CD8-positive, alpha-beta memory T cell (primary cell): ENCODE data around the gene RPL23. TPM values are rescaled to one million over a fixed set of nuclear protein-coding genes. Genes with fewer than 3 reads are reported as not detected.

ENCODE experiments used
- CTCF ChIA-PET: fragments of 350-600 bp; sonication (Branson Sonifier 250); formaldehyde crosslinking; loops from one replicate; lab custom pipeline; 2021; ENCODE audit warnings: antibody characterized with exemption; lab: Charles Lee
- POLR2A ChIA-PET: fragments of 350-600 bp; sonication (Branson Sonifier 250); formaldehyde crosslinking; loops from one replicate; lab custom pipeline; 2021; ENCODE audit warnings: antibody characterized with exemption; lab: Charles Lee
- DNase-seq, 5 donors: peaks; one replicate each; pipeline versions ENCODE4 v3.0.0 to v3.0.0-alpha.2; 2020 to 2022; ENCODE audit warnings: mixed read lengths in 1 of 5
- H3K27ac ChIP-seq: one replicate; pipeline ENCODE4 v1.7.0; 2013; ENCODE audit warnings: low read depth, mild to moderate bottlenecking, low read length, moderate library complexity
- H3K27me3 ChIP-seq: 2 replicates; pipeline ENCODE4 v1.7.0; 2013; ENCODE audit warnings: low read length, mild to moderate bottlenecking; ENCODE audit not compliant: insufficient read depth, poor library complexity, severe bottlenecking
- H3K36me3 ChIP-seq: 2 replicates; pipeline ENCODE4 v1.7.0; 2013; ENCODE audit warnings: mild to moderate bottlenecking, low read length, moderate library complexity; ENCODE audit not compliant: insufficient read depth
- H3K4me1 ChIP-seq: 2 replicates; pipeline ENCODE4 v1.7.0; 2013; ENCODE audit warnings: mild to moderate bottlenecking, low read length, moderate library complexity; ENCODE audit not compliant: insufficient read depth
- H3K4me3 ChIP-seq: 2 replicates; pipeline ENCODE4 v1.7.0; 2013; ENCODE audit warnings: mild to moderate bottlenecking, low read length
- H3K9me3 ChIP-seq: 2 replicates; pipeline ENCODE4 v1.7.0; 2013; ENCODE audit warnings: mild to moderate bottlenecking, low read length
- H3K27ac Mint-ChIP-seq, 8 donors: one replicate each; pipeline ENCODE4 v1.8.0; 2020 to 2021; ENCODE audit warnings: mixed read lengths in 8 of 8, mild to moderate bottlenecking in 6 of 8, inconsistent platforms in 3 of 8, moderate library complexity in 3 of 8
- H3K27me3 Mint-ChIP-seq, 2 donors: one replicate each; pipeline ENCODE4 v1.8.0; 2020 to 2021; ENCODE audit warnings: mixed read lengths in 2 of 2, mild to moderate bottlenecking in 1 of 2, moderate library complexity in 1 of 2
- H3K36me3 Mint-ChIP-seq, 3 donors: one replicate each; pipeline ENCODE4 v1.8.0; 2020 to 2021; ENCODE audit warnings: mixed read lengths in 3 of 3, inconsistent platforms in 1 of 3, mild to moderate bottlenecking in 1 of 3
- H3K4me1 Mint-ChIP-seq, 3 donors: one replicate each; pipeline ENCODE4 v1.8.0; 2020 to 2021; ENCODE audit warnings: mixed read lengths in 3 of 3, inconsistent platforms in 1 of 3, mild to moderate bottlenecking in 1 of 3
- H3K4me3 Mint-ChIP-seq, 7 donors: one replicate each; pipeline ENCODE4 v1.8.0; 2020 to 2021; ENCODE audit warnings: mixed read lengths in 7 of 7, mild to moderate bottlenecking in 6 of 7, moderate library complexity in 4 of 7, inconsistent platforms in 2 of 7
- H3K9me3 Mint-ChIP-seq, 5 donors: one replicate each; pipeline ENCODE4 v1.8.0; 2020 to 2022; ENCODE audit warnings: mixed read lengths in 5 of 5, mild to moderate bottlenecking in 3 of 5, moderate library complexity in 2 of 5, inconsistent platforms in 1 of 5
- polyA plus RNA-seq: library from polyadenylated mRNA; unstranded; fragments of 300-500 nt; fragmentation: Illumina TruSeq; gene quantifications from one replicate; pipeline ENCODE4 v1.2.3, GENCODE V29; 2021
- total RNA-seq, 2 experiments: library from RNA; stranded (reverse); gene quantifications; one replicate each; pipeline ENCODE4 v1.2.3, GENCODE V29; 2021

The RPL23 gene
- total and polyA plus RNA-seq, 3 experiments from 2014 or later, result 1,010 to 1,911 (median 1,857) TPM

- no peak overlapping the region for H3K27ac ChIP-seq
- H3K27ac Mint-ChIP-seq, result peak overlapping the region in 4 of 8 donors; percentile 2 to 55 (median 46)
- peaks cover 40% of the 10 kb centered on the region for H3K36me3 ChIP-seq
- H3K4me3 ChIP-seq, result no peak overlapping the region
- no peaks in the 10 kb centered on the region for H3K9me3 Mint-ChIP-seq
- H3K36me3 Mint-ChIP-seq, result peaks cover 0 to 66% (median 20%) of the 10 kb centered on the region in 3 donors
- no peaks in the 10 kb centered on the region for H3K9me3 ChIP-seq
- ChIA-PET CTCF (no interaction called here), POLR2A (interaction anchor here (1.3 kb wide), 1 partner anchor 21 kb away, joined by 3 read pairs; the partner anchor contains the start of gene LASP1)
- H3K27me3 ChIP-seq, result no peaks in the 10 kb centered on the region
- H3K4me1 Mint-ChIP-seq, result peaks cover 38 to 40% (median 39%) of the 10 kb centered on the region in 3 donors
- H3K4me1 ChIP-seq, result peaks cover 29% of the 10 kb centered on the region
- DNase-seq, result no peak
- H3K27me3 Mint-ChIP-seq, result no peaks in the 10 kb centered on the region
- no peak overlapping the region for H3K4me3 Mint-ChIP-seq
Observed at GRCh38 chr17:38848939-38849605, 4.4 kb downstream of the RPL23 start.

GRCh38 chr17:38848557-38848891, 5.0 kb downstream of the RPL23 start:
- CTCF ChIA-PET, result no interaction called here
- POLR2A ChIA-PET, result interaction anchor here (1.3 kb wide), 1 partner anchor 22 kb away, joined by 3 read pairs; the partner anchor contains the start of gene LASP1
- peak overlapping the region in 1 of 8 donors; percentile 2 for H3K27ac Mint-ChIP-seq

DNA sequence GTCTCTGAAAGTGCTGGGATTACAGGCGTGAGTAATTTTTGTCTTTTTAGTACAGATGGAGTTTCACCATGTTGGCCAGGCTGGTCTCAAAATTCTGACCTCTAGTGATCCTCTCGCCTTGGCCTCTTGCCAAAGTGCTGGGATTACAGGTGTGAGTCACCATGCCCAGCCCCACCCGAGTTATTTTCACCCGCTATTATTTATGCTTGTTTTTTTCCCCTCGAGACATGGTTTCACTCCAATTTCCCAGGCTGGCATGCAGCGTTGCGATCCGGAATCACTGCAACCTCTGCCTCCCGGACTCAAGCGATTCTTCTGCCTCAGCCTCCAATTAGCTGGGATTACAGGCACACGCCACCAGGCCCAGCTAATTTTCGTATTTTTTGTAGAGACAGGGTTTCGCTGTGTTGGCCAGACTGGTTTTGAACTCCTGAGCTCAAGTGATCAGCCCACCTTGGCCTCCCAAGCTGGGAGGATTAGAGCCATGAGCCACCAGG, 9.2 kb downstream of the RPL23 start:
- no peaks in the 10 kb centered on the region for H3K27me3 ChIP-seq
- H3K4me3 Mint-ChIP-seq, result no peak overlapping the region
- no peaks in the 10 kb centered on the region for H3K4me1 Mint-ChIP-seq
- ChIA-PET CTCF (no interaction called here), POLR2A (interaction anchor here (0.7 to 1.4 kb wide), 3 partner anchors 9 to 25 kb away, joined by 3 to 4 read pairs (median 4); partner anchors contain the start of genes LASP1 and RPL23)
- no peak overlapping the region for H3K4me3 ChIP-seq
- H3K4me1 ChIP-seq, result no peaks in the 10 kb centered on the region
- H3K36me3 Mint-ChIP-seq, result peaks cover 0 to 24% (median 4%) of the 10 kb centered on the region in 3 donors
- no peaks in the 10 kb centered on the region for H3K27me3 Mint-ChIP-seq
- H3K27ac ChIP-seq, result no peak overlapping the region
- H3K36me3 ChIP-seq, result peaks cover 18% of the 10 kb centered on the region
- H3K27ac Mint-ChIP-seq, result no peak overlapping the region
- no peaks in the 10 kb centered on the region for H3K9me3 ChIP-seq
- no peaks in the 10 kb centered on the region for H3K9me3 Mint-ChIP-seq
- DNase-seq, result no peak

More at GRCh38 chr17:38848557-38848891, 5.0 kb downstream of the RPL23 start:
- DNase-seq, result no peak
- no peaks in the 10 kb centered on the region for H3K27me3 ChIP-seq
- no peak overlapping the region for H3K4me3 ChIP-seq
- Mint-ChIP-seq H3K9me3 (no peaks in the 10 kb centered on the region), H3K4me1 (peaks cover 33 to 35% (median 34%) of the 10 kb centered on the region in 3 donors), H3K27me3 (no peaks in the 10 kb centered on the region), H3K36me3 (peaks cover 0 to 63% (median 20%) of the 10 kb centered on the region in 3 donors), H3K4me3 (no peak overlapping the region)
- H3K36me3 ChIP-seq, result peaks cover 40% of the 10 kb centered on the region
- peaks cover 28% of the 10 kb centered on the region for H3K4me1 ChIP-seq
- H3K9me3 ChIP-seq, result no peaks in the 10 kb centered on the region
- H3K27ac ChIP-seq, result no peak overlapping the region

DNA sequence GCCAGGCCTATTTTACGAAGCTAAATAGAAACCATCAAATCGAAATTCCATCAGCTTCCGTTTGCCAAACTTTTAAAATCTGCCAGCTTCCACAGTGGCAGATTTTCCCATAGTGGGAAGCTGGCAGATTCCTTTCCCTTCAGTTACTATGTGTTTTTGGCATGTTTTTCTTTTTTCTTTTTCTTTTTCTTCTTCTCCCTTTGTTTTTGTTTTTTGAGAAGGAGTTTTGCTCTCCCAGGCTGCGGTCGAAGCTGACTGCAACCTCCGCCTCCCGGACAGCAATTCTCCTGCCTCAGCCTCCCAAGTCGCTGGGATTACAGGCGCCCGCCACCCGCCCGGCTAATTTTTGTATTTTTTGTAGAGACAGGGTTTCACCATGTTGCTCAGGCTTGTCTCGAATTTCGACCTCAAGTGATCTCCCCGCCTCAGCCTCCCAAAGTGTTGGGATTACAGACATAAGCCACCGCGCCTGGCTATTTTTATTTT, 27.7 kb downstream of the RPL23 start:
- DNase-seq, result no peak
- peak overlapping the region; percentile 85 to 100 (median 100) for H3K4me3 Mint-ChIP-seq
- CTCF ChIA-PET, result interaction anchor here (0.7 to 1.7 kb wide), 6 partner anchors 15 to 349 kb away, joined by 3 to 5 read pairs (median 4); partner anchors contain the start of gene RPL23

GRCh38 chr17:38824899-38825761, 28.4 kb downstream of the RPL23 start, which contains the start of gene CWC25:
Gene CWC25 (minus strand): TSS chr17:38825321. CDS start chr17:38825183, 138 bp downstream.
- DNase-seq, result peak; percentile 87 to 98 (median 96)
- peaks cover 17% of the 10 kb centered on the region for H3K4me1 ChIP-seq
- H3K27ac Mint-ChIP-seq, result peak within 1 kb of the TSS; percentile 100
- peaks cover 0 to 7% of the 10 kb centered on the region in 2 donors for H3K27me3 Mint-ChIP-seq
- peak within 1 kb of the TSS; percentile 89 for H3K4me3 ChIP-seq
- peaks cover 14% of the 10 kb centered on the region for H3K36me3 ChIP-seq
- H3K27me3 ChIP-seq, result no peaks in the 10 kb centered on the region
- peaks cover 26 to 39% (median 37%) of the 10 kb centered on the region in 3 donors for H3K4me1 Mint-ChIP-seq
- H3K9me3 ChIP-seq, result no peaks in the 10 kb centered on the region
- H3K4me3 Mint-ChIP-seq, result peak within 1 kb of the TSS; percentile 85 to 100 (median 100)
- CTCF ChIA-PET, result interaction anchor here (0.7 to 1.7 kb wide), 6 partner anchors 15 to 350 kb away, joined by 3 to 5 read pairs (median 4); partner anchors contain the start of gene RPL23
- peak within 1 kb of the TSS; percentile 100 for H3K27ac ChIP-seq
- peaks cover 0 to 4% (median 0%) of the 10 kb centered on the region in 5 donors for H3K9me3 Mint-ChIP-seq
- POLR2A ChIA-PET, result interaction anchor here (0.5 to 2.8 kb wide), 4 partner anchors 16 to 28 kb away, joined by 3 to 29 read pairs (median 3); partner anchors contain the start of gene RPL23
- peaks cover 4 to 35% (median 11%) of the 10 kb centered on the region in 3 donors for H3K36me3 Mint-ChIP-seq

More for the DNA sequence above, 27.7 kb downstream of the RPL23 start:
- Mint-ChIP-seq H3K9me3 (peaks cover 0 to 4% (median 0%) of the 10 kb centered on the region in 5 donors), H3K4me1 (peaks cover 23 to 32% (median 31%) of the 10 kb centered on the region in 3 donors), H3K27me3 (peaks cover 0 to 7% of the 10 kb centered on the region in 2 donors), H3K27ac (peak overlapping the region; percentile 100), H3K36me3 (peaks cover 0 to 29% (median 6%) of the 10 kb centered on the region in 3 donors)
- no peaks in the 10 kb centered on the region for H3K9me3 ChIP-seq
- POLR2A ChIA-PET, result interaction anchor here (0.5 to 2.8 kb wide), 3 partner anchors 20 to 41 kb away, joined by 3 to 29 read pairs (median 4); partner anchors contain the start of gene RPL23
- peak overlapping the region; percentile 89 for H3K4me3 ChIP-seq
- peaks cover 7% of the 10 kb centered on the region for H3K36me3 ChIP-seq
- H3K27ac ChIP-seq, result peak overlapping the region; percentile 100
- H3K4me1 ChIP-seq, result peaks cover 17% of the 10 kb centered on the region
- no peaks in the 10 kb centered on the region for H3K27me3 ChIP-seq

DNA sequence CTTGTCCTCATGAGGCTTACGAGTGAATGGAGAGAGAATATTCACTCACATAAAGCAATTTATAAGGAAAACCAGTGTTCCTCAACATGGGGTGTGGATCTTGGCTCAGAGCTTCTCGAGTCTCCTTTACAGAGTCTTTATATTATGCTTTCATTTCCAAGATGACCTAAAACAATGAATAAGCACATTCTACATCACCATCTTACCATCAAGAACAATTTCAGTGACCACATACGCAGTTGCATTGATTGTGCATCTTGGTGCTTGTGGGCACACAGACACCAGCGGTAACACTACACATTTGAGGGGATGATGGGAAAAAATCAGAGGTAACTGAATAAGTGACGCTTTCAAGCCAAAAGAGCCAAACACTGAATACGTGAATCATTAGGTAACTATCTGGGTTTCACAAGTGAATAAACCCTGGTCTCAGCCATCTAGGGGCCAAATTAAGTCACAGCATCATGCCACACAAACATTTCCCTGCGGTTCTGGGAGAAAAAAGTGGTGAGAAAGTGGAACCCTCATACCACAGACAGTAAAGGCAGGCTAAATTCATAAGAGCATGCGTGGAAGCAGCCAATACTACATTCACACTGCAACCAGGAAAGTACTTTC, 37.8 kb downstream of the RPL23 start:
- Mint-ChIP-seq H3K9me3 (no peaks in the 10 kb centered on the region), H3K4me3 (peak overlapping the region in 1 of 7 donors; percentile 32), H3K36me3 (peaks cover 13 to 56% (median 14%) of the 10 kb centered on the region in 3 donors), H3K27ac (peak overlapping the region in 4 of 8 donors; percentile 66 to 78 (median 72)), H3K4me1 (peaks cover 8 to 21% (median 11%) of the 10 kb centered on the region in 3 donors), H3K27me3 (no peaks in the 10 kb centered on the region)
- Histone ChIP-seq H3K4me1 (no peaks in the 10 kb centered on the region), H3K4me3 (no peak overlapping the region), H3K9me3 (no peaks in the 10 kb centered on the region), H3K27me3 (no peaks in the 10 kb centered on the region), H3K36me3 (peaks cover 22% of the 10 kb centered on the region), H3K27ac (no peak overlapping the region)
- no peak for DNase-seq
- CTCF ChIA-PET, result no interaction called here
- POLR2A ChIA-PET, result no interaction called here

- no peak overlapping the region for H3K27ac Mint-ChIP-seq
- peaks cover 9 to 74% (median 18%) of the 10 kb centered on the region in 3 donors for H3K36me3 Mint-ChIP-seq
- CTCF ChIA-PET, result no interaction called here
- no peaks in the 10 kb centered on the region for H3K9me3 Mint-ChIP-seq
- peaks cover 0 to 1% of the 10 kb centered on the region in 2 donors for H3K27me3 Mint-ChIP-seq
- peak overlapping the region in 1 of 7 donors; percentile 37 for H3K4me3 Mint-ChIP-seq
- H3K4me1 ChIP-seq, result no peaks in the 10 kb centered on the region
- POLR2A ChIA-PET, result no interaction called here
- no peak for DNase-seq
- no peak overlapping the region for H3K27ac ChIP-seq
- H3K36me3 ChIP-seq, result peaks cover 38% of the 10 kb centered on the region
- no peaks in the 10 kb centered on the region for H3K9me3 ChIP-seq
- no peak overlapping the region for H3K4me3 ChIP-seq
- no peaks in the 10 kb centered on the region for H3K27me3 ChIP-seq
- no peaks in the 10 kb centered on the region for H3K4me1 Mint-ChIP-seq
Observed at GRCh38 chr17:38809828-38810227, 43.7 kb downstream of the RPL23 start.
